ENCODE measurements around the gene FAM43B. TPM values are rescaled to one million over a fixed set of nuclear protein-coding genes. Genes with fewer than 3 reads are reported as not detected.

The FAM43B gene
- total RNA-seq, 1 experiment from 2014 or later: not detected

GRCh38 chr1:20593756-20594155 is 41.4 kb downstream of the FAM43B start:
- H3K9ac ChIP-seq (ENCODE audit: low read length): no peak overlapping the region

GRCh38 chr1:20594746-20595145 is 42.4 kb downstream of the FAM43B start:
- Histone ChIP-seq H3K9ac (ENCODE audit: low read length) (no peak overlapping the region), H2AFZ (ENCODE audit: low read length) (no peak overlapping the region), H3K4me3 (ENCODE audit: low read length) (no peak overlapping the region), H3K4me2 (ENCODE audit: low read depth, low read length, poor library complexity, severe bottlenecking) (no peak overlapping the region), H3K9me2 (replicated peaks; ENCODE audit: insufficient read depth, low read length) (no peaks in the 10 kb centered on the region), H3K79me2 (ENCODE audit: low read length) (no peaks in the 10 kb centered on the region), H3K9me3 (ENCODE audit: low read length) (no peaks in the 10 kb centered on the region), H3K4me1 (ENCODE audit: low read length) (no peaks in the 10 kb centered on the region), H4K20me1 (ENCODE audit: insufficient read depth, low read depth, low read length) (no peaks in the 10 kb centered on the region), H3K27me3 (ENCODE audit: low read length) (no peaks in the 10 kb centered on the region), H3K27ac (ENCODE audit: low read length) (no peak overlapping the region), H3K36me3 (ENCODE audit: insufficient read depth, low read length) (no peaks in the 10 kb centered on the region)
- DNase-seq: no peak

More at GRCh38 chr1:20593756-20594155, 41.4 kb downstream of the FAM43B start:
- Histone ChIP-seq H3K4me2 (ENCODE audit: low read depth, low read length, poor library complexity, severe bottlenecking) (no peak overlapping the region), H3K4me1 (ENCODE audit: low read length) (no peaks in the 10 kb centered on the region), H3K9me2 (replicated peaks; ENCODE audit: insufficient read depth, low read length) (no peaks in the 10 kb centered on the region), H2AFZ (ENCODE audit: low read length) (no peak overlapping the region), H3K4me3 (ENCODE audit: low read length) (no peak overlapping the region), H3K27me3 (ENCODE audit: low read length) (no peaks in the 10 kb centered on the region), H3K9me3 (ENCODE audit: low read length) (no peaks in the 10 kb centered on the region), H3K36me3 (ENCODE audit: insufficient read depth, low read length) (no peaks in the 10 kb centered on the region), H4K20me1 (ENCODE audit: insufficient read depth, low read depth, low read length) (no peaks in the 10 kb centered on the region), H3K79me2 (ENCODE audit: low read length) (no peaks in the 10 kb centered on the region), H3K27ac (ENCODE audit: low read length) (no peak overlapping the region)
- no peak for DNase-seq

GRCh38 chr1:20596106-20596505 is 43.7 kb downstream of the FAM43B start:
- no peaks in the 10 kb centered on the region for H3K27me3 ChIP-seq (ENCODE audit: low read length)
- H3K9ac ChIP-seq (ENCODE audit: low read length): no peak overlapping the region
- no peaks in the 10 kb centered on the region for H4K20me1 ChIP-seq (ENCODE audit: insufficient read depth, low read depth, low read length)
- H3K79me2 ChIP-seq (ENCODE audit: low read length): no peaks in the 10 kb centered on the region
- H3K9me3 ChIP-seq (ENCODE audit: low read length): no peaks in the 10 kb centered on the region
- H3K36me3 ChIP-seq (ENCODE audit: insufficient read depth, low read length): no peaks in the 10 kb centered on the region
- H3K4me2 ChIP-seq (ENCODE audit: low read depth, low read length, poor library complexity, severe bottlenecking): no peak overlapping the region
- no peak for DNase-seq
- no peaks in the 10 kb centered on the region for H3K4me1 ChIP-seq (ENCODE audit: low read length)
- no peak overlapping the region for H3K27ac ChIP-seq (ENCODE audit: low read length)
- no peak overlapping the region for H2AFZ ChIP-seq (ENCODE audit: low read length)
- no peaks in the 10 kb centered on the region for H3K9me2 ChIP-seq (replicated peaks; ENCODE audit: insufficient read depth, low read length)
- H3K4me3 ChIP-seq (ENCODE audit: low read length): no peak overlapping the region

GRCh38 chr1:20597650-20598049 is 45.3 kb downstream of the FAM43B start:
- H3K27me3 ChIP-seq (ENCODE audit: low read length): no peaks in the 10 kb centered on the region
- no peaks in the 10 kb centered on the region for H4K20me1 ChIP-seq (ENCODE audit: insufficient read depth, low read depth, low read length)
- no peak overlapping the region for H3K27ac ChIP-seq (ENCODE audit: low read length)
- no peaks in the 10 kb centered on the region for H3K4me1 ChIP-seq (ENCODE audit: low read length)
- H3K4me2 ChIP-seq (ENCODE audit: low read depth, low read length, poor library complexity, severe bottlenecking): no peak overlapping the region
- no peak overlapping the region for H3K4me3 ChIP-seq (ENCODE audit: low read length)
- no peak for DNase-seq
- H3K9me2 ChIP-seq (replicated peaks; ENCODE audit: insufficient read depth, low read length): no peaks in the 10 kb centered on the region
- no peak overlapping the region for H2AFZ ChIP-seq (ENCODE audit: low read length)
- H3K79me2 ChIP-seq (ENCODE audit: low read length): no peaks in the 10 kb centered on the region
- no peaks in the 10 kb centered on the region for H3K36me3 ChIP-seq (ENCODE audit: insufficient read depth, low read length)
- no peaks in the 10 kb centered on the region for H3K9me3 ChIP-seq (ENCODE audit: low read length)
- no peak overlapping the region for H3K9ac ChIP-seq (ENCODE audit: low read length)

- Histone ChIP-seq H3K4me1 (ENCODE audit: low read length) (no peaks in the 10 kb centered on the region), H3K36me3 (ENCODE audit: insufficient read depth, low read length) (no peaks in the 10 kb centered on the region), H3K4me3 (ENCODE audit: low read length) (no peak overlapping the region), H3K9ac (ENCODE audit: low read length) (no peak overlapping the region), H3K9me2 (replicated peaks; ENCODE audit: insufficient read depth, low read length) (no peaks in the 10 kb centered on the region), H4K20me1 (ENCODE audit: insufficient read depth, low read depth, low read length) (no peaks in the 10 kb centered on the region), H3K27ac (ENCODE audit: low read length) (no peak overlapping the region), H2AFZ (ENCODE audit: low read length) (no peak overlapping the region), H3K4me2 (ENCODE audit: low read depth, low read length, poor library complexity, severe bottlenecking) (no peak overlapping the region), H3K27me3 (ENCODE audit: low read length) (no peaks in the 10 kb centered on the region), H3K79me2 (ENCODE audit: low read length) (no peaks in the 10 kb centered on the region), H3K9me3 (ENCODE audit: low read length) (no peaks in the 10 kb centered on the region)
- DNase-seq: no peak
Measured at GRCh38 chr1:20600156-20600555, 47.8 kb downstream of the FAM43B start.

- Histone ChIP-seq H3K27ac (ENCODE audit: low read length) (no peak overlapping the region), H3K4me1 (ENCODE audit: low read length) (no peaks in the 10 kb centered on the region), H4K20me1 (ENCODE audit: insufficient read depth, low read depth, low read length) (no peaks in the 10 kb centered on the region), H3K79me2 (ENCODE audit: low read length) (no peaks in the 10 kb centered on the region), H3K4me2 (ENCODE audit: low read depth, low read length, poor library complexity, severe bottlenecking) (no peak overlapping the region), H3K9me2 (replicated peaks; ENCODE audit: insufficient read depth, low read length) (no peaks in the 10 kb centered on the region), H3K36me3 (ENCODE audit: insufficient read depth, low read length) (no peaks in the 10 kb centered on the region), H3K27me3 (ENCODE audit: low read length) (no peaks in the 10 kb centered on the region), H3K4me3 (ENCODE audit: low read length) (no peak overlapping the region), H3K9ac (ENCODE audit: low read length) (no peak overlapping the region), H3K9me3 (ENCODE audit: low read length) (no peaks in the 10 kb centered on the region), H2AFZ (ENCODE audit: low read length) (no peak overlapping the region)
- peak; percentile 62 for DNase-seq
Measured at GRCh38 chr1:20601129-20601825, 48.9 kb downstream of the FAM43B start.

- DNase-seq: no peak
- Histone ChIP-seq H3K9me3 (ENCODE audit: low read length) (no peaks in the 10 kb centered on the region), H2AFZ (ENCODE audit: low read length) (no peak overlapping the region), H4K20me1 (ENCODE audit: insufficient read depth, low read depth, low read length) (no peaks in the 10 kb centered on the region), H3K36me3 (ENCODE audit: insufficient read depth, low read length) (no peaks in the 10 kb centered on the region), H3K27ac (ENCODE audit: low read length) (no peak overlapping the region), H3K4me2 (ENCODE audit: low read depth, low read length, poor library complexity, severe bottlenecking) (no peak overlapping the region), H3K4me1 (ENCODE audit: low read length) (no peaks in the 10 kb centered on the region), H3K27me3 (ENCODE audit: low read length) (no peaks in the 10 kb centered on the region), H3K4me3 (ENCODE audit: low read length) (no peak overlapping the region), H3K79me2 (ENCODE audit: low read length) (no peaks in the 10 kb centered on the region), H3K9me2 (replicated peaks; ENCODE audit: insufficient read depth, low read length) (no peaks in the 10 kb centered on the region), H3K9ac (ENCODE audit: low read length) (no peak overlapping the region)
Measured at GRCh38 chr1:20602851-20603450, 50.6 kb downstream of the FAM43B start.

- Histone ChIP-seq H3K9me2 (replicated peaks; ENCODE audit: insufficient read depth, low read length) (no peaks in the 10 kb centered on the region), H3K9ac (ENCODE audit: low read length) (no peak overlapping the region), H2AFZ (ENCODE audit: low read length) (no peak overlapping the region), H3K9me3 (ENCODE audit: low read length) (no peaks in the 10 kb centered on the region), H3K4me1 (ENCODE audit: low read length) (no peaks in the 10 kb centered on the region), H3K4me2 (ENCODE audit: low read depth, low read length, poor library complexity, severe bottlenecking) (no peak overlapping the region), H3K4me3 (ENCODE audit: low read length) (no peak overlapping the region), H3K27ac (ENCODE audit: low read length) (no peak overlapping the region), H4K20me1 (ENCODE audit: insufficient read depth, low read depth, low read length) (no peaks in the 10 kb centered on the region), H3K27me3 (ENCODE audit: low read length) (no peaks in the 10 kb centered on the region), H3K79me2 (ENCODE audit: low read length) (no peaks in the 10 kb centered on the region), H3K36me3 (ENCODE audit: insufficient read depth, low read length) (no peaks in the 10 kb centered on the region)
- peak; percentile 45 for DNase-seq
Measured at GRCh38 chr1:20603504-20604464, 51.4 kb downstream of the FAM43B start.

All from Karpas-422 (cell line).